HepG2 (cell line): ENCODE measurements around the gene PFKM. TPM values are rescaled to one million over a fixed set of nuclear protein-coding genes. Genes with fewer than 3 reads are reported as not detected.

Experiments
- CBX1 ChIP-seq: IDR thresholded peaks from one replicate; pipeline ENCODE4 v1.6.1; 2016; ENCODE audit warnings: antibody characterized with exemption, low read depth
- CEBPZ ChIP-seq: IDR thresholded peaks from 2 replicates; pipeline ENCODE4 v1.6.1; 2012; ENCODE audit warnings: low read length, improper control_type of control experiment
- CENPT ChIP-seq: sonication (generic); formaldehyde crosslinking; IDR thresholded peaks from 2 replicates; pipeline ENCODE4 v1.8.0; 2022; ENCODE audit warnings: low read depth, mild to moderate bottlenecking, moderate library complexity, missing genetic modification reagents
- DR1 ChIP-seq: sonication (generic); formaldehyde crosslinking; IDR thresholded peaks from 2 replicates; pipeline ENCODE4 v1.8.0; 2021; ENCODE audit warnings: mild to moderate bottlenecking, missing genetic modification reagents, inconsistent platforms
- ELF3 ChIP-seq: IDR thresholded peaks from 2 replicates; pipeline ENCODE4 v1.6.1; 2016; ENCODE audit warnings: missing genetic modification reagents, missing compliant biosample characterization
- ISX ChIP-seq: sonication (generic); formaldehyde crosslinking; conservative IDR thresholded peaks from 2 replicates; pipeline ENCODE4 v1.5.0; 2020; ENCODE audit warnings: missing genetic modification reagents
- MXD4 ChIP-seq: IDR thresholded peaks from 2 replicates; pipeline ENCODE4 v1.6.1; 2016; ENCODE audit warnings: mild to moderate bottlenecking, missing biosample characterization, missing genetic modification reagents
- PCBP1 ChIP-seq: fragments of 200-400 bp; formaldehyde crosslinking; IDR thresholded peaks from 2 replicates; pipeline ENCODE4 v1.6.1; 2017; ENCODE audit warnings: mild to moderate bottlenecking, low read depth, low read length, borderline replicate concordance
- RFX1 ChIP-seq: fragments of 450-650 bp; IDR thresholded peaks from 2 replicates; pipeline ENCODE4 v1.6.1; 2017
- SMAD1 ChIP-seq: sonication (generic); formaldehyde crosslinking; IDR thresholded peaks from 2 replicates; pipeline ENCODE4 v1.4.0; 2020; ENCODE audit warnings: missing genetic modification reagents, low read depth, mild to moderate bottlenecking, borderline replicate concordance
- SOX13 ChIP-seq, 3 experiments: fragments of 450-650 bp in 1 of 3; sonication (generic) in 1 of 3; formaldehyde crosslinking in 1 of 3; IDR thresholded peaks in 2 of 3; conservative IDR thresholded peaks in 1 of 3; 2 replicates each; pipeline versions ENCODE4 v1.5.0 to v1.6.1; 2016 to 2020; ENCODE audit warnings: antibody characterized with exemption in 1 of 3, mild to moderate bottlenecking in 1 of 3, missing compliant biosample characterization in 1 of 3, missing genetic modification reagents in 1 of 3, moderate library complexity in 1 of 3
- SOX5 ChIP-seq: IDR thresholded peaks from 2 replicates; pipeline ENCODE4 v1.6.1; 2016; ENCODE audit warnings: borderline replicate concordance
- TMF1 ChIP-seq: sonication (generic); formaldehyde crosslinking; IDR thresholded peaks from 2 replicates; pipeline ENCODE4 v1.8.1; 2022; ENCODE audit warnings: low read depth, missing genetic modification reagents
- ZBTB25 ChIP-seq: IDR thresholded peaks from 2 replicates; pipeline ENCODE4 v1.6.1; 2018; ENCODE audit warnings: missing genetic modification reagents
- ZKSCAN8 ChIP-seq: IDR thresholded peaks from 2 replicates; pipeline ENCODE4 v1.6.1; 2016; ENCODE audit warnings: borderline replicate concordance, missing genetic modification reagents, missing compliant biosample characterization
- ZNF484 ChIP-seq: sonication (generic); formaldehyde crosslinking; IDR thresholded peaks from 2 replicates; pipeline ENCODE4 v1.5.1; 2020; ENCODE audit warnings: mild to moderate bottlenecking, low read depth, missing genetic modification reagents, borderline replicate concordance
- ZNF513 ChIP-seq: sonication (generic); formaldehyde crosslinking; conservative IDR thresholded peaks from 2 replicates; pipeline ENCODE4 v1.5.0; 2020; ENCODE audit warnings: missing genetic modification reagents
- ZNF614 ChIP-seq: IDR thresholded peaks from 2 replicates; pipeline ENCODE4 v1.6.1; 2018; ENCODE audit warnings: missing biosample characterization, missing genetic modification reagents, inconsistent platforms, borderline replicate concordance
- ZNF644 ChIP-seq: IDR thresholded peaks from 2 replicates; pipeline ENCODE4 v1.6.1; 2016; ENCODE audit warnings: low read depth
- ZNF773 ChIP-seq: sonication (generic); formaldehyde crosslinking; IDR thresholded peaks from 2 replicates; pipeline ENCODE4 v1.4.0; 2020; ENCODE audit warnings: missing genetic modification reagents, borderline replicate concordance
- ZNF776 ChIP-seq: sonication (generic); formaldehyde crosslinking; IDR thresholded peaks from 2 replicates; pipeline ENCODE4 v1.4.0; 2020; ENCODE audit warnings: mild to moderate bottlenecking, missing genetic modification reagents
- ZNF83 ChIP-seq: sonication (generic); formaldehyde crosslinking; IDR thresholded peaks from 2 replicates; pipeline ENCODE4 v1.4.0; 2020; ENCODE audit warnings: missing genetic modification reagents, mild to moderate bottlenecking, borderline replicate concordance
- polyA plus RNA-seq, 8 experiments: library from polyadenylated mRNA; depleted of rRNA in 3 of 8; stranded (reverse) in 7 of 8; unstranded in 1 of 8; fragments of >200 nt; fragmentation: Illumina TruSeq in 4 of 8; extraction: Trizol in 4 of 8; gene quantifications; 2 replicates each; pipeline versions ENCODE4 v1.2.1 to v1.2.3, GENCODE V29; 2011 to 2016; ENCODE audit warnings: low read depth in 4 of 8, missing spikeins in 1 of 8, mixed read lengths in 1 of 8; ENCODE audit not compliant: insufficient read depth in 1 of 8
- total RNA-seq, 5 experiments: library from RNA; depleted of rRNA; stranded (reverse); fragments of >200 nt; fragmentation: Illumina TruSeq; extraction: Trizol; gene quantifications; 2 replicates each; pipeline ENCODE4 v1.2.3, GENCODE V29; 2016; ENCODE audit warnings: low read depth in 1 of 5
- TF ChIP-seq, protein P1 (sequence below): sonication (generic); formaldehyde crosslinking; IDR thresholded peaks from 2 replicates; pipeline ENCODE4 v1.5.0; 2020; ENCODE audit warnings: missing genetic modification reagents

PFKM gene
- total and polyA plus RNA-seq, 2 of the 13 experiments (the other 11 are each of a cell fraction or from before 2014, with no cell fraction given) = 1.9 to 2.4 TPM

DNA sequence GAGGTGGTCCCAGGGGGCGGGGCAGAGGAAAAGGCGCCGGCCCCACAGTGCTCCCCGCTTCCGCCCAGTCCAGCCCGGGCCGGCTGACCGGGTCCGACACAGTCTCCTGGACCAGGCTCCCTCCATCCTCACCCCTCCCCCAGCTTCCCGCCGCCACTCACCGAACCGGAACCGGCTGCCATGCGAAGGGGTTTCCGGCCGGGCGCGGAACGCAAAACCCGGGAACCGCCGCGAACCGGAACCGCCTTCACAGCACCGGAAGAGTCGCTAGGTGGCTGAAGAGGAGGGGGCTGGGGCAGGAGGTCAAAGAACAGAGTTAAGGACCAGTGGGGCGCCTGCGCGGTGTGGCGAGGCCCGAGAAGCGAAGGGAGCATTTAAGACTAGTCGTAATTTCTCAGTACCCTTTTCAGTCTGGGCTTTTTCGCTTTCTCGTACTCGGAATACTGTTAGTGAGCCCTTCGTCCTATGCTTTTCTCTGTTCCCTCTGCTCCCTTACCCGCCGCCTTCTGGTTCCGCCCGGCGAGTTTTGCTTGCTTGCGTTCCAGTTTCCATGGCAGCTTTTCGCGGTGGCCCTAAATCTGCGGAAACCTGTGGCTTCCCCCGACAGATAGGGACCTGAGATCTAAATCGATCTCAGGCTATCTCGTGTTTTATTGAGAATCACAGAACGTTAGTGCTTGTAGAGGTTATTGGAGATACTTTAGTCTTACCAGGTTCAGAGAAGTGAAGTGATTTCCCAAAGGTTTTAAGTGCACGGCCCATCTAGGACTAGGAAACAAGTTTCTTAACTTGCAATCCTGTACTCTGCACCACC is 13.1 kb upstream of the PFKM start, which contains the start of gene SENP1 (continued):
- peak; percentile 12; the same call in 1 of the 2 replicates for TF ChIP-seq SOX5 (CRISPR knock-in tag)
- TF ChIP-seq PCBP1 = peak; percentile 97
- TF ChIP-seq MXD4 (CRISPR knock-in tag) = no peak; the same call in 1 of the 2 replicates
- peak; percentile 56; the same call in 1 of the 2 replicates for TF ChIP-seq TMF1 (CRISPR knock-in tag)
- TF ChIP-seq SMAD1 (CRISPR knock-in tag) = 0 out of 2 replicates have a peak, but pooled peaks have one; percentile 74
- TF ChIP-seq, protein P1, sequence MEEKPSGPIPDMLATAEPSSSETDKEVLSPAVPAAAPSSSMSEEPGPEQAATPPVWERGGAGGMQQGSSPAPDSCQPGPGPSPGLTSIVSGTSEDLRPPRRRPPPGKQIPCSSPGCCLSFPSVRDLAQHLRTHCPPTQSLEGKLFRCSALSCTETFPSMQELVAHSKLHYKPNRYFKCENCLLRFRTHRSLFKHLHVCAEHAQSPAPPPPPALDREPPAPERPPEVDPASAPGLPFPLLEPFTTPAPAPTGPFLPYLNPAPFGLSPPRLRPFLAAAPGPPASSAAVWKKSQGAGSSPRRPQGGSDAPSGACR (CRISPR knock-in tag) = peak; percentile 74; the same call in 1 of the 2 replicates
- TF ChIP-seq ZNF513 (CRISPR knock-in tag) = 0 out of 2 replicates have a peak, but pooled peaks have one; percentile 25
- TF ChIP-seq CENPT (CRISPR knock-in tag) = no peak
- TF ChIP-seq ISX (CRISPR knock-in tag) = no peak
- no peak for TF ChIP-seq SOX13 (IDR thresholded peaks at IDR 0.05)
- TF ChIP-seq SOX13 (CRISPR knock-in tag; conservative IDR thresholded peaks at IDR 0.05 in 1 of 2, IDR thresholded peaks at IDR 0.05 in 1 of 2) = no peak
- TF ChIP-seq ELF3 = peak; percentile 63; the same call in 1 of the 2 replicates
- 0 out of 2 replicates have a peak, but pooled peaks have one; percentile 30 for TF ChIP-seq ZNF773 (CRISPR knock-in tag)
- no peak for TF ChIP-seq ZNF484
- TF ChIP-seq ZKSCAN8 = no peak
- TF ChIP-seq DR1 (CRISPR knock-in tag) = peak; percentile 60; the same call in 1 of the 2 replicates
- TF ChIP-seq CEBPZ = no peak
- peak; percentile 82 for TF ChIP-seq ZNF614
- no peak for TF ChIP-seq ZNF83
- peak; percentile 99 for TF ChIP-seq ZBTB25
- TF ChIP-seq ZNF776 (CRISPR knock-in tag) = peak; percentile 53; the same call in 1 of the 2 replicates
- peak; percentile 63; the same call in 1 of the 2 replicates for TF ChIP-seq RFX1
- TF ChIP-seq CBX1 = peak; percentile 80
- TF ChIP-seq ZNF644 = no peak
